Stomach smooth muscle (tissue), 2 donors: ENCODE results near the gene C16orf86.

ENCODE experiments used
- H3K27ac ChIP-seq: one replicate; pipeline ENCODE4 v1.7.0; 2013; ENCODE audit warnings: mild to moderate bottlenecking, low read length, inconsistent platforms
- H3K27me3 ChIP-seq, 2 donors: one replicate each; pipeline ENCODE4 v1.7.0; 2013; ENCODE audit warnings: low read length in 2 of 2; ENCODE audit not compliant: insufficient read depth in 2 of 2, control insufficient read depth in 1 of 2
- H3K36me3 ChIP-seq, 2 donors: one replicate each; pipeline ENCODE4 v1.7.0; 2013; ENCODE audit warnings: low read length in 2 of 2; ENCODE audit not compliant: control insufficient read depth in 2 of 2, insufficient read depth in 2 of 2
- H3K4me1 ChIP-seq: one replicate; pipeline ENCODE4 v1.7.0; 2013; ENCODE audit warnings: low read length; ENCODE audit not compliant: control insufficient read depth, insufficient read depth
- H3K4me3 ChIP-seq, 2 donors: one replicate each; pipeline ENCODE4 v1.7.0; 2013; ENCODE audit warnings: low read length in 2 of 2
- H3K9ac ChIP-seq, 2 donors: one replicate each; pipeline ENCODE4 v1.7.0; 2013; ENCODE audit warnings: low read length in 2 of 2, mild to moderate bottlenecking in 1 of 2
- H3K9me3 ChIP-seq, 2 donors: one replicate each; pipeline ENCODE4 v1.7.0; 2013; ENCODE audit warnings: low read length in 2 of 2; ENCODE audit not compliant: control insufficient read depth in 2 of 2
- donor health status: healthy.
- donor health status: Pancreatic carcinoma.

Gene C16orf86

GRCh38 chr16:67647681-67648080 lies 18.9 kb upstream of the C16orf86 start:
- Histone ChIP-seq H3K36me3 (no peaks in the 10 kb centered on the region), H3K27me3 (peaks cover 41 to 58% of the 10 kb centered on the region in 2 donors)

GRCh38 chr16:67648088-67648763 lies 18.4 kb upstream of the C16orf86 start:
- Histone ChIP-seq H3K9ac (no peak overlapping the region), H3K36me3 (no peaks in the 10 kb centered on the region), H3K27me3 (peaks cover 41 to 60% of the 10 kb centered on the region in 2 donors), H3K27ac (no peak overlapping the region), H3K4me1 (peaks cover 14% of the 10 kb centered on the region), H3K9me3 (no peaks in the 10 kb centered on the region), H3K4me3 (no peak overlapping the region)

More at GRCh38 chr16:67647681-67648080, 18.9 kb upstream of the C16orf86 start:
- H3K9me3 ChIP-seq = no peaks in the 10 kb centered on the region
- no peak overlapping the region for H3K9ac ChIP-seq
- no peak overlapping the region for H3K27ac ChIP-seq
- no peak overlapping the region for H3K4me3 ChIP-seq
- peaks cover 13% of the 10 kb centered on the region for H3K4me1 ChIP-seq

DNA sequence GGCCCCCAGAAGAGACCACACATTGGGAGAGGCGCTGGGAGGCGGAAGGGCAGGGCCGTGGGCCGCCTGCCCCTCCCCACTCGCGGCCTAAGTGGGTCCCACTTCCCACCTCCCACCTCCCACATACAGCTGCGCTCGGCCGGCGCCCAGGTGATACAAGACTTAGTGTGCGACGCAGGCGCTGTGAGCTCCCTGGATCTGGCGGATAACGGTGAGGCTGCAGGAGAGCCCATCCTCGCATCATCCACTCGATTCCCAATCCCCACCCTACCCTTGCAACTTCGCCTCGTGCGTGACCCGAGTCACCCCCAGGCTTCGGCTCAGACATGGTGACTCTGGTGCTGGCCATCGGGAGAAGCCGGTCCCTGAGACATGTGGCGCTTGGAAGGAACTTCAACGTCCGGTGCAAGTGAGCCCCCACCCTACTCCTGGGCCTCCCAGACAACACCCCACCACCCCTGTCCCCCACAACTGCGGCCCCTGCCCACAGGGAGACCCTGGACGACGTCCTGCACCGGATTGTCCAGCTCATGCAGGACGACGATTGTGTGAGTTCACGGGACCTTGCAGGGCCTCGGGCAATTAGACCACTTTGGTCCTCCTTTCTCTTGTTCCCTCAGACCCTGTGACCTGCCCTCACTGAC lies 17.7 kb upstream of the C16orf86 start:
- H3K27ac ChIP-seq = no peak overlapping the region
- H3K36me3 ChIP-seq = no peaks in the 10 kb centered on the region
- H3K4me1 ChIP-seq = peaks cover 17% of the 10 kb centered on the region
- H3K4me3 ChIP-seq = no peak overlapping the region
- H3K27me3 ChIP-seq = peaks cover 41 to 66% of the 10 kb centered on the region in 2 donors
- no peak overlapping the region for H3K9ac ChIP-seq
- no peaks in the 10 kb centered on the region for H3K9me3 ChIP-seq

- Histone ChIP-seq H3K36me3 (no peaks in the 10 kb centered on the region), H3K4me3 (no peak overlapping the region), H3K27me3 (peaks cover 45 to 72% of the 10 kb centered on the region in 2 donors), H3K4me1 (peaks cover 17% of the 10 kb centered on the region), H3K9me3 (no peaks in the 10 kb centered on the region), H3K9ac (no peak overlapping the region), H3K27ac (no peak overlapping the region)
These were observed 17.1 kb upstream of the C16orf86 start for GRCh38 chr16:67649494-67649931.

GRCh38 chr16:67650023-67650422 lies 16.6 kb upstream of the C16orf86 start:
- H3K4me3 ChIP-seq = no peak overlapping the region
- peaks cover 16% of the 10 kb centered on the region for H3K4me1 ChIP-seq
- peaks cover 48 to 76% of the 10 kb centered on the region in 2 donors for H3K27me3 ChIP-seq

DNA sequence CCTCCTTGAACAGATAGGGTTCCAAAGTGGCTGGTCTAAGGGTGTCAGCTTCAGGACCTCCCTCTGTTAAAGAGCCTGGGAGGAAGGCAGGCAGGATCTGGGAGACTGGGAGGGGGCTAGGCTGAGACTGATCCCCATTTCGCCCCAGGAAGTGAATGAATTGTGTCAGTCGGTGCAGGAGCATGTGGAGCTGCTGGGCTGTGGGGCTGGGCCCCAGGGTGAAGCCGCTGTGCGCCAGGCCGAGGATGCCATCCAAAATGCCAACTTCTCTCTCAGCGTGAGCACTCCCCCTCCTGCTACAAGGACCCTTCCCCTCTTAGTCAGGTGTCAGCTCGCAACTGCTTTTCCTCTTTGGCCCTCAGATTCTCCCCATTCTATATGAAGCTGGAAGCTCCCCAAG lies 15.6 kb upstream of the C16orf86 start:
- H3K27ac ChIP-seq = no peak overlapping the region
- peaks cover 13% of the 10 kb centered on the region for H3K4me1 ChIP-seq
- no peaks in the 10 kb centered on the region for H3K9me3 ChIP-seq
- H3K27me3 ChIP-seq = peaks cover 44 to 68% of the 10 kb centered on the region in 2 donors
- no peak overlapping the region for H3K9ac ChIP-seq
- H3K36me3 ChIP-seq = no peaks in the 10 kb centered on the region
- no peak overlapping the region for H3K4me3 ChIP-seq

More at GRCh38 chr16:67650023-67650422, 16.6 kb upstream of the C16orf86 start:
- no peak overlapping the region for H3K9ac ChIP-seq
- no peak overlapping the region for H3K27ac ChIP-seq
- H3K36me3 ChIP-seq = no peaks in the 10 kb centered on the region
- H3K9me3 ChIP-seq = no peaks in the 10 kb centered on the region

GRCh38 chr16:67651847-67652246 lies 14.8 kb upstream of the C16orf86 start:
- Histone ChIP-seq H3K36me3 (no peaks in the 10 kb centered on the region), H3K27me3 (peaks cover 41 to 66% of the 10 kb centered on the region in 2 donors), H3K9ac (no peak overlapping the region), H3K9me3 (no peaks in the 10 kb centered on the region), H3K4me3 (no peak overlapping the region), H3K4me1 (peaks cover 13% of the 10 kb centered on the region), H3K27ac (no peak overlapping the region)

DNA sequence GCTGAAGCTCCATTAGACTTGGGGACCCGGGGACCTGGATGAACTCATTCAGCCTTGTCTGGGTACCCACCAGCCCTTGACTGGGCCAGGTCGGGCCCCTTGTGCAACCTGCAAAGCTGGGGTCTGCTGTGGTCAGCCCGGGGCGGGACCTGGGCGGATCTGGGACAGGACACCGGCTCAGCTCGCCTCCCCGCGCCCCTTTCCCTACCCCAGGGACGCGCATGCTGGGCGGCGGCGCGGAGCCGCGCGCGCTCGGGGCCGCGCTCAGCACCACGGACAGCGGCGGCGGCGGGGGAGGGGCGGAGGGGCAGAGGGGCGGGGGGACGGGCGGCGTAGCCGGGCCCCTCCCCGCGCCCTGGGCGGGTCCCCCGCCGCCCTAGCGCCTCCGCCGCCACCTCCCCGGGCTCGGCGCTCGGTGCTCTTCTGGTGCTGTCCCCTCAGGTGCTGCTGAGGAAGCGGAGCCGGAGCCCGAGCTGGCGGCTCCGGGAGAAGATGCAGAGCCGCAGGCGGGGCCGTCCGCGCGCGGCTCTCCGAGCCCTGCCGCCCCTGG lies 14.0 kb upstream of the C16orf86 start:
- H3K4me1 ChIP-seq = peaks cover 13% of the 10 kb centered on the region
- no peaks in the 10 kb centered on the region for H3K9me3 ChIP-seq
- H3K9ac ChIP-seq = no peak overlapping the region
- peak overlapping the region in 1 of 2 donors; percentile 40 for H3K4me3 ChIP-seq
- peaks cover 39 to 65% of the 10 kb centered on the region in 2 donors for H3K27me3 ChIP-seq
- no peaks in the 10 kb centered on the region for H3K36me3 ChIP-seq
- H3K27ac ChIP-seq = no peak overlapping the region

DNA sequence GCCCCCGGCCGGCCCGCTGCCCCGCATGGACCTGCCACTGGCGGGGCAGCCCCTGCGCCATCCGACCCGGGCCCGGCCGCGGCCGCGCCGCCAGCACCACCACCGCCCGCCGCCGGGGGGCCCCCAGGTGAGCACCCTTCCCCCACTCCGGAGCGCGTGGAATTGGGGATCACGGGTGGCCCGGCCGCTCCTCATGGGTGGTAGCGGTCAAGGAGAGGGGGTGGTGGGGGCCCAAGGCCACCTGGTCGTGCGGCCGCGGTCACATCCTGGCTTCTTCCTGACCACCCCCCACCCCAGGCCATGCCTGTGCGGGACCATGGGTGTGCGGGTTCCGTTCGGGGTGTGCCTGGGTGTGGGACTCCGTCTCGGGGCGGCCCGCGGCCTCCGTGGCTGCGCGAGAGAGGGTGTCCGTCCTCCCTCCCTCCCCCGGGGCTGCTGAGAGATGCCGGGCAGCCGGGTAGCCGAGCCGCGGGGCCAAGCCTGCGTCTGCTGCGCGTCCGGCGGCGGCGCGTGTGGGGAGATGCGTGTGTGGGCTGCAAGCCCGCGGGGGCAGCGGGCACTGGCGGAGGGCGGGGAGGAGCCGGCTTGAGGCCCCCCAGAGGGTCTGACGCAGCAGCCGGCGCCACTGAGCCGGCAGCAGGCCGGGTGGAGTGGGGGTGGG lies 13.4 kb upstream of the C16orf86 start:
- H3K36me3 ChIP-seq = peaks cover 0 to 2% of the 10 kb centered on the region in 2 donors
- peak overlapping the region in 1 of 2 donors; percentile 64 for H3K4me3 ChIP-seq
- H3K9ac ChIP-seq = no peak overlapping the region
- H3K9me3 ChIP-seq = no peaks in the 10 kb centered on the region
- H3K27me3 ChIP-seq = peaks cover 37 to 59% of the 10 kb centered on the region in 2 donors
- no peak overlapping the region for H3K27ac ChIP-seq
- peaks cover 16% of the 10 kb centered on the region for H3K4me1 ChIP-seq

GRCh38 chr16:67653789-67654402 lies 12.7 kb upstream of the C16orf86 start:
- Histone ChIP-seq H3K9ac (no peak overlapping the region), H3K27ac (no peak overlapping the region), H3K36me3 (peaks cover 0 to 7% of the 10 kb centered on the region in 2 donors), H3K4me1 (peaks cover 22% of the 10 kb centered on the region), H3K4me3 (no peak overlapping the region), H3K9me3 (no peaks in the 10 kb centered on the region), H3K27me3 (peaks cover 32 to 53% of the 10 kb centered on the region in 2 donors)
